GM21825 (cell line): ENCODE results near the gene YPEL4.
A peak's percentile ranks its signal among the peaks of the same experiment; 100 is the strongest.
"Not testable (repeated sequence)": the region's sequence is repeated elsewhere in the genome, so short reads cannot be mapped to it uniquely, and the experiment has no call there.

Experiments used
- ATAC-seq: cut with Tn5 transposase; IDR thresholded peaks from one replicate; pipeline ENCODE4 v1.9.1; 2021; ENCODE audit warnings: mild to moderate bottlenecking, moderate library complexity; ENCODE audit not compliant: unreplicated experiment

Gene YPEL4

DNA sequence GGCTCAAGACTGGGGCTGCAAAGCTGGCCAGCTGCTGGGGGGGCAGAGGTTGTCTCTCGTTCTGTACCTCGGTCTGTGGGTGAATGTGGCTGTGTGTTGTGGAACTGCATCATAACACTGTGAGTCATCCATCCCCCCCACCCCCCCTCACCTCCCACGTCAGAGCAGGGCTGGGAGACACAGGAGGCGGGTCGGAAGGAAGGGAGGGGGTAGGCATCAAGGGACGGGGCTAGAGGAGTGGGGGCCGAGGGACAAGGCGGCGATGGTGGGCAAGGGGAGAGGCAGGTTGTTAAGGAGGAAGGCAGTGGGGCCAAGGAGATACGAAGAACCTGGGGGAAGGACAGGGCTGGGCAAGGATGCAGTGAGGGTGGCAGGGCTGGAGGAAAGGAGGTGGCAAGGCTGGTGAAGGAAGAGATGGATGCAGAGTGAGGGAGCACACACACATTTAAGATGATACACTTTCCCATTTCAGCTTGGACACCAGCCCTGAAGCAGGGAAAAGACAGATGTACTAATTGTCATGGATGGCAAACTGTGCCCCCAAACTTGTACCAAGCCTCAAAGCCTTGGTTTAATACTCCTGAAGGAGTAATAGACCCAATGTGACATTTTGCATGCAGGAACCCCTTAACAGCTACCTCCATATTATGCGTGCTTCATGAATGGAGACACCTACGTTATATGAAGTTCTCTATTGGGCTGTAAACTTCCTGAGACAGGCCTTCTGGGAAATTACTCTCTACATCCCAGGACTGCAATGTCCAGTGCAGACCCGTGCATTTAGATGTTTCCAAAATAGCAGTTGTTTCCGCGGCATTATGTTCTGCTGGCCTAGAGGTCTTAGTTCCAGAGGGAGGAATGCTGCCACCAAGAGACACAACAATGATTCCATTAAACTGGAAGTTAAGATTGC lies at the start of gene YPEL4:
Gene YPEL4 (minus strand): TSS at position 87 of the 913 bp plus-strand sequence. CDS start 2,805 bp downstream, outside the sequence.
- no peak for ATAC-seq

DNA sequence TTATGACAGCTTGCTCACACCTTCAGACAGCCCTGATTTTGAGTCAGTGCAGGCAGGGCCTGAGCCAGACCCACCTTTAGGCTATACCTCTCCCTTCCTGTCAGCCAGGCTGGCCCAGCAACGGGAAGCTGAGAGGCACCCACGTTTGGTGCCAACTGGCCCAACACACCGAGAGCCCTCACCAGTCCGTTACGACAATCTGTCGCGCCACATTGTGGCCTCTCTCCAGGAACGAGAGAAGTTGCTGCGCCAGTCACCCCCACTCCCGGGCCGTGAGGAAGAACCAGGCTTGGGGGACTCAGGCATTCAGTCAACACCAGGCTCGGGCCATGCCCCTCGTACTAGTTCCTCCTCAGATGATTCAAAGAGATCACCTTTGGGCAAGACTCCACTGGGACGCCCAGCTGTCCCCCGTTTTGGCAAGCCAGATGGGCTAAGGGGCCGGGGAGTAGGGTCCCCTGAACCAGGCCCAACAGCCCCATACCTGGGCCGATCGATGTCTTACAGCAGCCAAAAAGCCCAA lies 49.2 kb upstream of the YPEL4 start:
- ATAC-seq, result no peak

DNA sequence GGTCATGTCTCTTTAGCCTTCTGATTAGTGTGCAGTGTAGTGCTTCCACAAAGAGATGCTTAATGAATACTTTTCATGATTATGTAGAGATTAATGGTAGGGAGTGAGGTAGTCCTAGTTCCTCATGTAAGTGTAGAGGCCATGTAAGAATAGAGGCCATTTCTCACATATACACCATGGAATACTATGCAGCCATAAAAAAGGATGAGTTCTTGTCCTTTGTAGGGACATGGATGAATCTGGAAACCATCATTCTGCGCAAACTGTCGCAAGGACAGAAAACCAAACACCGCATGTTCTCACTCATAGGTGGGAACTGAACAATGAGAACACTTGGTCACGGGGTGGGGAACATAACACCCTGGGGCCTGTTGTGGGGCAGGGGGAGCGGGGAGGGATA lies 40.8 kb upstream of the YPEL4 start:
- not testable (repeated sequence) for ATAC-seq

- ATAC-seq, result no peak
These were observed 31.5 kb upstream of the YPEL4 start for GRCh38 chr11:57681168-57681567.

GRCh38 chr11:57680552-57680874 lies 30.8 kb upstream of the YPEL4 start:
- ATAC-seq, result no peak

DNA sequence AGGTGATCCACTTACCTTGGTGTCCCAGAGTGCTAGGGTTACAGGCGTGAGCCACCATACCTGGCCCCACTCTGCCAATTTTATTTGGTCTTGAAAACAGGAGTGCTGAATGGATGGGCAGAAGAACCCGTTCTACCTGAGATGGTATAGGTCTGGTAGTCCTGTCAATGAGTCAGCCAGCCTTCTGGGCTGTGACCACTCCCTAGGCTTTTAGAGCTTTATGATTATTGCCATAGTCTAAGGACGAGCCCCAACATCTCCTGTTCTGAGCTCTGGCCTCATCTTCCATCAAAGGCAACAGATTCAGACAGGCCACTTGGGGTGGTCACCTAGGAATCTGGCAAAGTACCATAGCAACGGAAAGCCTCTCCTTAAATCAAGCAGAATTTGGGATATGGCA lies 29.7 kb upstream of the YPEL4 start:
- ATAC-seq, result no peak

- ATAC-seq, result no peak
These were observed 25.6 kb upstream of the YPEL4 start for GRCh38 chr11:57675176-57675941.

DNA sequence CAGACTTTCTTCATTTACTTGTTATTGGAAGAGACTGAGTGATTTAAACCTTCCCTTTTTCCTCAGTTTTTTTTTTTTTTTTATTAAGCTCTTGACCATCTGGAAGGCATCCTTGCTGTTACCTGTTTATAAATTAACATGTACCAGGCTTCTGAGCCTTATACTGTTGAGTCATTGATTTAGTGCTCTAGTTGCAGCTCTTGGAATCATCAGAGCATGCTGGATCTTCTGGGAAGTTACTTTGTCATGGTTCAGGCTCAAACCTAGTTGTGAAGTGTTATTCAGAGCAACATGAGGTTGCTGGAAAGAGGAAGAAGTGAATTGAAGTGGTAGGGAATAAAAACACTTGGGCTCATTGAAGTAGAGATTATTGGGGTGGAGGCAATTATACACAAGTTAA lies 24.5 kb upstream of the YPEL4 start:
- no peak for ATAC-seq

DNA sequence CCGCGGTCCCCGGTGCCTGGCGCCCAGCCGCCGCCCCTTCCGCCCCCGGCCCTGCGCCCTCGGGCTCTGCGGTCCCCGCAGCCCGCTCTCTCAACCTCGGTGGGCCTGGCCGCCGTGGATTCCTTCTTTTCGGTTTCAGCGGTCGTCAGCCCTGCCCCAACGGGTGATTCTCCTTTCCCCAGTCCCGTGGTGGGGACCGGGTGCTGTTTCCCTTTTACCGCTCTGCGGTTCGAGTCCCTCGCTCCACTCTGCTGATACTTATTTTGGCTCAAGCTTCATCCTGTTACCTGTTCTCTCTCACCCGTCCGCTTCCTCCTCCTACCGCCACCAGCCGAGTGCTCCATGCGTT lies 18.7 kb upstream of the YPEL4 start:
- ATAC-seq, result peak; percentile 3

GRCh38 chr11:57667736-57668433 lies 18.2 kb upstream of the YPEL4 start, which contains the start of gene ZDHHC5:
Gene ZDHHC5 (plus strand): TSS chr11:57668114. CDS start chr11:57673091, 4,977 bp downstream.
- ATAC-seq, result peak; percentile 82

- peak; percentile 57 for ATAC-seq
These were observed 17.5 kb upstream of the YPEL4 start for GRCh38 chr11:57667117-57667735.

DNA sequence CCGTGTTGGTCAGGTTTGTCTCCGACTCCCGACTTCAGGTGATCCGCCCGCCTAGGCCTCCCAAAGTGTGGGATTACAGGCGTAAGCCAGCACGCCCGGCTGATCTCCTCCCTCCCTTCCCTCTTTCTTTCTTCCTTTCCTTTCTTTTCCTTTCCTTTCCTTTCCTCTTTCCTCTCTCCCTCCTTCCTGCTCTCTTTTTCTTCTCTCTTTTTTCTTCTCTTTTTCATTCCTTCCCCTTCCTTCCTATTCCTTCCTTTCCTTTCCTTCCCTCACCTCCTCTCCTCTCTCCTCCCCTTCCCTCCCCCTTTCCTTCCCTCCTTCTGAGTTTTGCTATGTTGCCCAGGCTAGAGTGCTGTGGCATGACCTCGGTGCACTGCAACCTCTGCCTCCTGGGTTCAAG lies 14.3 kb upstream of the YPEL4 start:
- no peak for ATAC-seq

- ATAC-seq, result no peak
These were observed 13.2 kb upstream of the YPEL4 start for GRCh38 chr11:57662893-57663292.

DNA sequence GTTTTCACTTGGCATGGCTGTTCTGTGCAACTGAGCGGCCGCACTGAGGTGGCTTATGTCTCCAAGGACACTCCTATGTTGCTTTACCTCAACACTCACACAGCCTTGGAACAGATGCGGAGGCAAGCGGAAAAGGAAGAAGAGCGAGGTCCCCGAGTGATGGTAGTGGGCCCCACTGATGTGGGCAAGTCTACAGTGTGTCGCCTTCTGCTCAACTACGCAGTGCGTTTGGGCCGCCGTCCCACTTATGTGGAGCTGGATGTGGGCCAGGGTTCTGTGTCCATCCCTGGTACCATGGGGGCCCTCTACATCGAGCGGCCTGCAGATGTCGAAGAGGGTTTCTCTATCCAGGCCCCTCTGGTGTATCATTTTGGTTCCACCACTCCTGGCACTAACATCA lies 10.0 kb upstream of the YPEL4 start:
- ATAC-seq, result no peak

DNA sequence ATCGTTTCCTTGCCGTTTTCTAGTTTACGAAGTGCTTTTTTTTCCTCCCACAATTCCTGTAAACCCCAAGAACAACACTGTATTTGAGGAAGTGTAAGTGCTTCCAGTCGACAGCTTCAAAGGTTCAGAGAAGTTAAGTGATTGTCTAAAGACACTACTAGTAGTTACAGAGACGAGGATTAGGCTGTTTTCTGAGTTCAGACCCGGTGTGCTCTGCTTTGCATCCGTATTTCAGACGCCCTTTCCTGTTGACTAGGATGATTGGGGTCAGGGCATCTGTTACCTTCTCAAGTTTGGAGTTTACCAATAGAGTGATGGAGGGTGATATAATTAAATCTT lies 8.3 kb upstream of the YPEL4 start:
- ATAC-seq, result no peak

DNA sequence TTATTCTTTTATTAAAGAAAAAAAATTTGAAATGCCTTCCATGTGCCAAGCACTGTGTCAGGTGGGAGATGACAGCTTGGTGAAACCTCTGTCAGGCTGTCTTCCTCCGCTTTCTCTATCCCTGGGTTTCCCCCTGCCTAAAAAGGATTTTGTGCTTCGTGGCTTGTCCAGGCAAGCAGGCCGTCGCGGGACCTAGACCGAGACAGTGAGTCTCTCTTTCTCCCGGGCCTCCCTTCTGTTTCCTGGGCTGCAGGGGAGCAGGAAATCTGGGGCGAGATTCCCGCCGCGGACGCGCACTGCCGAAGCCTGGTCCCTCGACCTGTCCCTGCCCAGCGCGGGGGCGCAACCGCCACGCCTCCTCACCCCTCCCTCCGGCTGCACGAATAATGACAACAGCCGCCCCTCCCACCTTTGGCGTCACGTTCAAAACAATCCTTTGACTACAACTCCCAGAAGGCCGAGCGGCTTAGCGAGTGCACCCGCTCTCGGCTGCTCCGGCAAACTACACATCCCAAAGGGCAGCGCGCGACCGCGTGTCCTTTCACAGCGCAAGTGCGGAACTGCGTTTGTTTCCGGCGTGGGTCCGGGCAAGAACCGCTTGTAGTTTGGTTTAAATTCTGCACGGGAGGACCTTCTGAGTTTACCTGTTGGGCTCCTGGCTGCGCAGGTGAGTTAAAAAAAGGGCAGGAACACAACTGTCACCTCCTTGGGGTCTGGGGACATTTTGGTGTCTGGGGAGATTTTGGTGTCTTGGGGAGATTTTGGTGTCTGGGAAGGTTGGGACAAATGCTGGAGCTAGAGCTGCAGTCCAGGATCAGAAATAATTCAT lies 7.7 kb upstream of the YPEL4 start, which contains the start of gene CLP1:
Gene CLP1 (plus strand): TSS at position 569 of the 829 bp plus-strand sequence. CDS start 1,715 bp downstream, outside the sequence.
- ATAC-seq, result peak; percentile 98

- ATAC-seq, result no peak
These were observed 7.1 kb upstream of the YPEL4 start for GRCh38 chr11:57656885-57657193.

- no peak for ATAC-seq
These were observed 3.5 kb upstream of the YPEL4 start for GRCh38 chr11:57653163-57653562.

- ATAC-seq, result no peak
These were observed 3.0 kb upstream of the YPEL4 start for GRCh38 chr11:57652662-57653061.

- ATAC-seq, result not testable (repeated sequence)
These were observed 2.5 kb upstream of the YPEL4 start for GRCh38 chr11:57652230-57652629.
